Spleen (tissue), 3 donors: ENCODE results near the gene TP53I3.

Experiments used
- POLR2A ChIP-seq, 3 donors: fragments of 450-650 bp; IDR thresholded peaks; one replicate each; pipeline ENCODE4 v1.5.1; 2017; ENCODE audit warnings: antibody characterized with exemption in 3 of 3, mild to moderate bottlenecking in 1 of 3
- POLR2AphosphoS5 ChIP-seq, 3 donors: sonication (generic); formaldehyde crosslinking; IDR thresholded peaks; one replicate each; pipeline ENCODE4 v1.5.1; 2017; ENCODE audit warnings: antibody characterized with exemption in 3 of 3

DNA sequence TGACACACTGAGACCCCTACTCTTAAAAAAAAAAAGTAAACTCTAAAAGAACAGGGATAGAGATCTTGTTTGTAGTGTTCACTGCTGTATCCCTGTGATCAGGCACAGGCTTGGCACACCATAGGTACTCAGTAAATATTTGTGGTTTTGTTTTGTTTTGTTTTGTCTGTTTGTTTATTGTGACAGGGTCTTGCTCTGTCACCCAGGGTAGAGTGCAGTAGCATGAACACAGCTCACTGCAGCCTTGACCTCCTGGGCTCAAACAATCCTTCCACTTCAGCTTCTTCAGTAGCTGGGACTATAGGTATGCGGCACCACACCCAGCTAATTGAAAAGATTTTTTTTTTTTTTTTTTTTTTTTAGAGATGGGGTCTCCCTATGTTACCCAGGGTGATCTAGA, 31.7 kb downstream of the TP53I3 start:
- no peak for TF ChIP-seq POLR2A (IDR thresholded peaks at IDR 0.05)
- no peak for TF ChIP-seq POLR2AphosphoS5 (IDR thresholded peaks at IDR 0.05)
